ENCODE data around the gene SAFB2. TPM values are rescaled to one million over a fixed set of nuclear protein-coding genes. Genes with fewer than 3 reads are reported as not detected.

Gene SAFB2
- total and polyA plus RNA-seq, 2 of the 13 experiments (the other 11 are each of a cell fraction or from before 2014, with no cell fraction given): 11.2 to 31.5 TPM

- no peak for TF ChIP-seq ZNF329 (CRISPR knock-in tag; IDR thresholded peaks at IDR 0.05; ENCODE audit: low read depth)
- peak; percentile 91 for TF ChIP-seq ONECUT2 (CRISPR knock-in tag; IDR thresholded peaks at IDR 0.05)
- no peak for TF ChIP-seq ZEB1 (IDR thresholded peaks at IDR 0.05; ENCODE audit: insufficient replicate concordance, low read depth)
- TF ChIP-seq TCF12 (IDR thresholded peaks at IDR 0.05): no peak
- no peak for TF ChIP-seq TCF12 (CRISPR knock-in tag; IDR thresholded peaks at IDR 0.05)
- no peak for TF ChIP-seq KIAA2018 (CRISPR knock-in tag; IDR thresholded peaks at IDR 0.05; ENCODE audit: borderline replicate concordance)
- TF ChIP-seq ZNF772 (CRISPR knock-in tag; IDR thresholded peaks at IDR 0.05): peak; percentile 80
- TF ChIP-seq ETS1 (CRISPR knock-in tag; IDR thresholded peaks at IDR 0.05): peak; percentile 64; the same call in 1 of the 2 replicates
- 0 out of 2 replicates have a peak, but pooled peaks have one; percentile 59 for TF ChIP-seq ZNF607 (CRISPR knock-in tag; IDR thresholded peaks at IDR 0.05; ENCODE audit: borderline replicate concordance)
- TF ChIP-seq GATA4 (IDR thresholded peaks at IDR 0.05; ENCODE audit: borderline replicate concordance, low read depth): 0 out of 2 replicates have a peak, but pooled peaks have one; percentile 27
- peak; percentile 69; the same call in 1 of the 2 replicates for TF ChIP-seq WIZ (CRISPR knock-in tag; IDR thresholded peaks at IDR 0.05)
- TF ChIP-seq CREM (IDR thresholded peaks at IDR 0.05): peak; percentile 61
- TF ChIP-seq CREM (CRISPR knock-in tag; IDR thresholded peaks at IDR 0.05): no peak
- peak; percentile 61 for TF ChIP-seq KLF11 (CRISPR knock-in tag; IDR thresholded peaks at IDR 0.05)
- peak; percentile 78; the same call in 1 of the 2 replicates for TF ChIP-seq ZNF232 (CRISPR knock-in tag; IDR thresholded peaks at IDR 0.05; ENCODE audit: borderline replicate concordance)
- no peak for TF ChIP-seq NR1H2 (CRISPR knock-in tag; IDR thresholded peaks at IDR 0.05; ENCODE audit: borderline replicate concordance, low read depth)
These were observed at the start of gene SAFB2, which contains the start of gene SAFB (continued) for GRCh38 chr19:5622465-5623396.
